ENCODE results near the gene EEF1G. TPM values are rescaled to one million over a fixed set of nuclear protein-coding genes. Genes with fewer than 3 reads are reported as not detected.

EEF1G gene
- total and polyA plus RNA-seq, 9 of the 15 experiments (the other 6 are each of a cell fraction or from before 2014, with no cell fraction given) = 985 to 2,349 (median 2,035) TPM

GRCh38 chr11:62591448-62592145, 17.9 kb upstream of the EEF1G start, which contains the start of gene TUT1 (continued):
- peak; percentile 77 for TF ChIP-seq FOXM1 (IDR thresholded peaks at IDR 0.05; ENCODE audit: low read depth)
- TF ChIP-seq FOXM1 (CRISPR knock-in tag; IDR thresholded peaks at IDR 0.05; ENCODE audit: low read depth) = no peak
- TF ChIP-seq, protein P1, sequence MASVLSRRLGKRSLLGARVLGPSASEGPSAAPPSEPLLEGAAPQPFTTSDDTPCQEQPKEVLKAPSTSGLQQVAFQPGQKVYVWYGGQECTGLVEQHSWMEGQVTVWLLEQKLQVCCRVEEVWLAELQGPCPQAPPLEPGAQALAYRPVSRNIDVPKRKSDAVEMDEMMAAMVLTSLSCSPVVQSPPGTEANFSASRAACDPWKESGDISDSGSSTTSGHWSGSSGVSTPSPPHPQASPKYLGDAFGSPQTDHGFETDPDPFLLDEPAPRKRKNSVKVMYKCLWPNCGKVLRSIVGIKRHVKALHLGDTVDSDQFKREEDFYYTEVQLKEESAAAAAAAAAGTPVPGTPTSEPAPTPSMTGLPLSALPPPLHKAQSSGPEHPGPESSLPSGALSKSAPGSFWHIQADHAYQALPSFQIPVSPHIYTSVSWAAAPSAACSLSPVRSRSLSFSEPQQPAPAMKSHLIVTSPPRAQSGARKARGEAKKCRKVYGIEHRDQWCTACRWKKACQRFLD (CRISPR knock-in tag; IDR thresholded peaks at IDR 0.05) = peak; percentile 77
- peak; percentile 70 for TF ChIP-seq MXI1 (IDR thresholded peaks at IDR 0.05; ENCODE audit: low read depth, low read length)
- no peak for TF ChIP-seq NFIX (CRISPR knock-in tag; IDR thresholded peaks at IDR 0.05; ENCODE audit: low read depth)
- TF ChIP-seq CREB3L1 (IDR thresholded peaks at IDR 0.05; ENCODE audit: borderline replicate concordance, low read depth) = peak; percentile 52; the same call in 1 of the 2 replicates
- TF ChIP-seq ZNF551 (CRISPR knock-in tag; IDR thresholded peaks at IDR 0.05) = no peak
- TF ChIP-seq STAT5B (CRISPR knock-in tag; IDR thresholded peaks at IDR 0.05) = no peak
- TF ChIP-seq ZNF12 (CRISPR knock-in tag; IDR thresholded peaks at IDR 0.05) = no peak
- TF ChIP-seq ZSCAN29 (IDR thresholded peaks at IDR 0.05) = no peak
- TF ChIP-seq NR2F6 (CRISPR knock-in tag; IDR thresholded peaks at IDR 0.05) = no peak
- TF ChIP-seq PTTG1 (tag; IDR thresholded peaks at IDR 0.05; ENCODE audit: low read depth) = no peak
- no peak for TF ChIP-seq PRPF4 (IDR thresholded peaks at IDR 0.05; ENCODE audit: insufficient read depth, low read depth, low read length, poor library complexity, severe bottlenecking)
- no peak for TF ChIP-seq ZNF699 (CRISPR knock-in tag; IDR thresholded peaks at IDR 0.05; ENCODE audit: insufficient replicate concordance)
- TF ChIP-seq BMI1 (IDR thresholded peaks at IDR 0.05; ENCODE audit: low read length) = no peak; the same call in 1 of the 2 replicates
- TF ChIP-seq, protein P2, sequence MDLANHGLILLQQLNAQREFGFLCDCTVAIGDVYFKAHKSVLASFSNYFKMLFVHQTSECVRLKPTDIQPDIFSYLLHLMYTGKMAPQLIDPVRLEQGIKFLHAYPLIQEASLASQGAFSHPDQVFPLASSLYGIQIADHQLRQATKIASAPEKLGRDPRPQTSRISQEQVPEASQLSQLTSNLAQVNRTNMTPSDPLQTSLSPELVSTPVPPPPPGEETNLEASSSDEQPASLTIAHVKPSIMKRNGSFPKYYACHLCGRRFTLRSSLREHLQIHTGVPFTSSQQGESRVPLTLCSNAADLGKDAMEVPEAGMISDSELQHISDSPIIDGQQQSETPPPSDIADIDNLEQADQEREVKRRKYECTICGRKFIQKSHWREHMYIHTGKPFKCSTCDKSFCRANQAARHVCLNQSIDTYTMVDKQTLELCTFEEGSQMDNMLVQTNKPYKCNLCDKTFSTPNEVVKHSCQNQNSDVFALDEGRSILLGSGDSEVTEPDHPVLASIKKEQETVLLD (IDR thresholded peaks at IDR 0.05) = peak; percentile 53; the same call in 1 of the 2 replicates
- peak; percentile 99 for TF ChIP-seq GABPA (tag; conservative IDR thresholded peaks at IDR 0.05; ENCODE audit: low read depth)
- TF ChIP-seq NFYB (IDR thresholded peaks at IDR 0.05; ENCODE audit: extremely low read depth, insufficient read length) = peak; percentile 73
- TF ChIP-seq TAF9B (IDR thresholded peaks at IDR 0.05; ENCODE audit: partially characterized antibody) = peak; percentile 94
- no peak for TF ChIP-seq SMAD2 (IDR thresholded peaks at IDR 0.05; ENCODE audit: low read depth, low read length)
- TF ChIP-seq, protein P3, sequence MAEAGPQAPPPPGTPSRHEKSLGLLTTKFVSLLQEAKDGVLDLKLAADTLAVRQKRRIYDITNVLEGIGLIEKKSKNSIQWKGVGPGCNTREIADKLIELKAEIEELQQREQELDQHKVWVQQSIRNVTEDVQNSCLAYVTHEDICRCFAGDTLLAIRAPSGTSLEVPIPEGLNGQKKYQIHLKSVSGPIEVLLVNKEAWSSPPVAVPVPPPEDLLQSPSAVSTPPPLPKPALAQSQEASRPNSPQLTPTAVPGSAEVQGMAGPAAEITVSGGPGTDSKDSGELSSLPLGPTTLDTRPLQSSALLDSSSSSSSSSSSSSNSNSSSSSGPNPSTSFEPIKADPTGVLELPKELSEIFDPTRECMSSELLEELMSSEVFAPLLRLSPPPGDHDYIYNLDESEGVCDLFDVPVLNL (CRISPR knock-in tag; IDR thresholded peaks at IDR 0.05; ENCODE audit: low read depth) = no peak
- no peak for TF ChIP-seq ZNF766 (CRISPR knock-in tag; conservative IDR thresholded peaks at IDR 0.05)

Measured in K562 (cell line).